Fibroblast of lung (primary cell): Measurements from ENCODE around the gene UBE2J2.

Experiments
- CTCF ChIP-seq, 2 donors: IDR thresholded peaks in 1 of 2; conservative IDR thresholded peaks in 1 of 2; 1 replicate in 1 of 2; 2 replicates in 1 of 2; pipeline ENCODE4 v1.5.1; 2011 to 2012; ENCODE audit warnings: low read length in 2 of 2, control low read depth in 1 of 2, inconsistent platforms in 1 of 2, low read depth in 1 of 2, mild to moderate bottlenecking in 1 of 2
- EZH2 ChIP-seq: IDR thresholded peaks from 2 replicates; pipeline ENCODE4 v1.5.1; 2012; ENCODE audit warnings: low read length, control low read depth, mild to moderate bottlenecking; ENCODE audit errors: missing control alignments

- TF ChIP-seq CTCF (conservative IDR thresholded peaks at IDR 0.05 in 1 of 2, IDR thresholded peaks at IDR 0.05 in 1 of 2; ENCODE audit: low read depth in 1 of 2, low read length in 2 of 2) (no peak), EZH2 (no peak)
These were observed 42.0 kb downstream of the UBE2J2 start, which contains the start of gene SDF4 for GRCh38 chr1:1231400-1232207.
